ENCODE data around the gene DPP6.

DPP6 gene

GRCh38 chr7:154503962-154504550 is 451.9 kb downstream of the DPP6 start:
- H3K9ac ChIP-seq (ENCODE audit: low read depth, low read length, poor library complexity, severe bottlenecking) = no peak overlapping the region
- H3F3A ChIP-seq (ENCODE audit: low read depth) = no peaks in the 10 kb centered on the region
- no peak overlapping the region for H3K4me3 ChIP-seq (ENCODE audit: low read length, poor library complexity, severe bottlenecking)
- H3K9me3 ChIP-seq (ENCODE audit: insufficient read depth, low read depth, low read length) = no peaks in the 10 kb centered on the region
- TF ChIP-seq EZH2phosphoT487 (IDR thresholded peaks at IDR 0.05; ENCODE audit: borderline replicate concordance) (no peak), CTCF (conservative IDR thresholded peaks at IDR 0.05; ENCODE audit: low read length) (peak; percentile 88)
- no peak overlapping the region for H3K4me2 ChIP-seq (ENCODE audit: low read depth, low read length, poor library complexity, severe bottlenecking)
- H3K36me3 ChIP-seq (ENCODE audit: insufficient read depth, low read length) = no peaks in the 10 kb centered on the region
- H3K27me3 ChIP-seq (ENCODE audit: insufficient read depth, low read length, poor library complexity, severe bottlenecking) = no peaks in the 10 kb centered on the region
- no peaks in the 10 kb centered on the region for H3K79me2 ChIP-seq (ENCODE audit: insufficient read depth, low read length)
- H2AFZ ChIP-seq (ENCODE audit: low read length) = no peak overlapping the region
- no peaks in the 10 kb centered on the region for H4K20me1 ChIP-seq (ENCODE audit: insufficient read depth, low read length, poor library complexity, severe bottlenecking)
- no peaks in the 10 kb centered on the region for H3K9me2 ChIP-seq (replicated peaks; ENCODE audit: low read depth, low read length)
- H3K4me1 ChIP-seq (ENCODE audit: insufficient read depth, low read length, poor library complexity, severe bottlenecking) = no peaks in the 10 kb centered on the region

DNA sequence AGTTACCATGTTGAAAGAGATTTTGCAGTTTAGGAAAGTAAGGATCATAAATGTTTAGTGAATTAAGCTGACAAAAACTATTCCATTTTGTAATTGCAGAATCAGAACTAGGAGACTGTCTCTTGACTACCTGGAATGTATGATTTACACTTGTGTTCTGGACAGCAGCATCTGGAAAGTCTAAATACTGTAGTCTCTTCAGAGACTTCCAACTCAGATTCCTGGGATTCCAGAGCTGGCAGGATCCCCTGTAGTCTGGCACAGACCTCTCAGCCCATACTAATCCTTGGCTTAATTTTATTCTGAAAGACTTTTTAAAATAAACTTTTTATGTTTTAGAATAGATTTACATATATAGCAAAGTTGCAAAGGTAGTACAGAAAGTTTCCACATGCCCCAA is 452.7 kb downstream of the DPP6 start:
- no peak for TF ChIP-seq EZH2phosphoT487 (IDR thresholded peaks at IDR 0.05; ENCODE audit: borderline replicate concordance)
- TF ChIP-seq CTCF (conservative IDR thresholded peaks at IDR 0.05; ENCODE audit: low read length) = no peak

GRCh38 chr7:154505362-154505761 is 453.2 kb downstream of the DPP6 start:
- H3K9me3 ChIP-seq (ENCODE audit: insufficient read depth, low read depth, low read length) = no peaks in the 10 kb centered on the region
- H3F3A ChIP-seq (ENCODE audit: low read depth) = no peaks in the 10 kb centered on the region
- H3K9me2 ChIP-seq (replicated peaks; ENCODE audit: low read depth, low read length) = no peaks in the 10 kb centered on the region
- TF ChIP-seq CTCF (conservative IDR thresholded peaks at IDR 0.05; ENCODE audit: low read length) = no peak
- TF ChIP-seq EZH2phosphoT487 (IDR thresholded peaks at IDR 0.05; ENCODE audit: borderline replicate concordance) = no peak
- H3K4me3 ChIP-seq (ENCODE audit: low read length, poor library complexity, severe bottlenecking) = no peak overlapping the region
- H4K20me1 ChIP-seq (ENCODE audit: insufficient read depth, low read length, poor library complexity, severe bottlenecking) = no peaks in the 10 kb centered on the region
- no peaks in the 10 kb centered on the region for H3K4me1 ChIP-seq (ENCODE audit: insufficient read depth, low read length, poor library complexity, severe bottlenecking)
- no peak overlapping the region for H3K4me2 ChIP-seq (ENCODE audit: low read depth, low read length, poor library complexity, severe bottlenecking)
- no peaks in the 10 kb centered on the region for H3K36me3 ChIP-seq (ENCODE audit: insufficient read depth, low read length)
- no peaks in the 10 kb centered on the region for H3K79me2 ChIP-seq (ENCODE audit: insufficient read depth, low read length)
- no peaks in the 10 kb centered on the region for H3K27me3 ChIP-seq (ENCODE audit: insufficient read depth, low read length, poor library complexity, severe bottlenecking)
- H3K9ac ChIP-seq (ENCODE audit: low read depth, low read length, poor library complexity, severe bottlenecking) = no peak overlapping the region
- H2AFZ ChIP-seq (ENCODE audit: low read length) = no peak overlapping the region

More for the DNA sequence above, 452.7 kb downstream of the DPP6 start:
- Histone ChIP-seq H3K36me3 (ENCODE audit: insufficient read depth, low read length) (no peaks in the 10 kb centered on the region), H4K20me1 (ENCODE audit: insufficient read depth, low read length, poor library complexity, severe bottlenecking) (no peaks in the 10 kb centered on the region), H3F3A (ENCODE audit: low read depth) (no peaks in the 10 kb centered on the region), H3K4me3 (ENCODE audit: low read length, poor library complexity, severe bottlenecking) (no peak overlapping the region), H3K79me2 (ENCODE audit: insufficient read depth, low read length) (no peaks in the 10 kb centered on the region), H3K27me3 (ENCODE audit: insufficient read depth, low read length, poor library complexity, severe bottlenecking) (no peaks in the 10 kb centered on the region), H3K9ac (ENCODE audit: low read depth, low read length, poor library complexity, severe bottlenecking) (no peak overlapping the region), H3K9me2 (replicated peaks; ENCODE audit: low read depth, low read length) (no peaks in the 10 kb centered on the region), H3K4me2 (ENCODE audit: low read depth, low read length, poor library complexity, severe bottlenecking) (no peak overlapping the region), H2AFZ (ENCODE audit: low read length) (no peak overlapping the region), H3K4me1 (ENCODE audit: insufficient read depth, low read length, poor library complexity, severe bottlenecking) (no peaks in the 10 kb centered on the region), H3K9me3 (ENCODE audit: insufficient read depth, low read depth, low read length) (no peaks in the 10 kb centered on the region)

All from Loucy (cell line).